HL-60 (cell line): ENCODE measurements around the gene CHKB.

Source experiments
- GABPA ChIP-seq: IDR thresholded peaks from 2 replicates; pipeline ENCODE4 v1.6.1; 2012; ENCODE audit warnings: low read depth
- POLR2AphosphoS5 ChIP-seq: IDR thresholded peaks from 2 replicates; pipeline ENCODE4 v1.6.1; 2012; ENCODE audit warnings: low read depth
- REST ChIP-seq: IDR thresholded peaks from 2 replicates; pipeline ENCODE4 v1.6.1; 2012; ENCODE audit warnings: low read depth; ENCODE audit not compliant: insufficient replicate concordance
- SPI1 ChIP-seq: IDR thresholded peaks from 2 replicates; pipeline ENCODE4 v1.6.1; 2012; ENCODE audit warnings: low read depth, mild to moderate bottlenecking, borderline replicate concordance
- TF ChIP-seq, protein P1 (sequence below): IDR thresholded peaks from one replicate; pipeline ENCODE4 v1.5.1; 2011; ENCODE audit warnings: low read length, control low read depth, inconsistent platforms; ENCODE audit not compliant: insufficient read depth

DNA sequence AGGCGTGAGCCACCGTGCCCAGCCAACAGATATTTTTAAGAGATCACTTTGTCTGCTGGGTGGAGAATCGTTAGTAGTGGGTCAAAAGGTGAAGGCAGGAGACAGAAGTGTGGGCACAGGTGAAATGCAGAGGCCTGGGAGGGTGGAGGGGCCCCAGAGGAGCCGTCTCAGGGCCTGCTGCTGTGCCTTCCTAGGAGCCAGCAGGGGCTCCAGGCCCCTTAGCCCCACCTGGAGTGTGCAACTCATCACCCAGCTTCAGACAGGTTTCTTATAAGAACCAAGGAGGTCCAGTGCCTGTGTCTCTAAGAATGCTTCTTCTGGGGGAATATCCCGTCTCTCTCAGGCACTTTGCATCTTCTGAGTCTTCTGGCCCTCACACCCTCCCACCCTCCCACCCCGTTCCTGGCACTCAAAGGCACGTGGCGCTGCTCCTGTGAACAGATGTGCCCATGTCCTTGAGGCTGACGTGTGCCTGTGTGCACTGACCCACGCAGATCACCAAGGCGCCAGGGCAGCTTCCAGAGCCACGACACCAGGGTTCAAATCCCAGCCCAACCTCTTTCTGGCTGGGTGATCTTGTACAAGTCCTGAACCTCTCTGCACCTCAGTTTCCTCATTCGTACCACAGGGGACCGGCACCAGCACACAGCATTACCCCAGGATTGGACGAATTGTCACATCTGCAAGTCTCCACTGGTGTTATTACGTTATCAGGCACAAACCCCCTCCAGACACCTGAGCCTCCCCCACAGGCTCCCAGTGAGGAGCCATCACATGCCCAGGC, 41.9 kb upstream of the CHKB start:
- TF ChIP-seq, protein P1, sequence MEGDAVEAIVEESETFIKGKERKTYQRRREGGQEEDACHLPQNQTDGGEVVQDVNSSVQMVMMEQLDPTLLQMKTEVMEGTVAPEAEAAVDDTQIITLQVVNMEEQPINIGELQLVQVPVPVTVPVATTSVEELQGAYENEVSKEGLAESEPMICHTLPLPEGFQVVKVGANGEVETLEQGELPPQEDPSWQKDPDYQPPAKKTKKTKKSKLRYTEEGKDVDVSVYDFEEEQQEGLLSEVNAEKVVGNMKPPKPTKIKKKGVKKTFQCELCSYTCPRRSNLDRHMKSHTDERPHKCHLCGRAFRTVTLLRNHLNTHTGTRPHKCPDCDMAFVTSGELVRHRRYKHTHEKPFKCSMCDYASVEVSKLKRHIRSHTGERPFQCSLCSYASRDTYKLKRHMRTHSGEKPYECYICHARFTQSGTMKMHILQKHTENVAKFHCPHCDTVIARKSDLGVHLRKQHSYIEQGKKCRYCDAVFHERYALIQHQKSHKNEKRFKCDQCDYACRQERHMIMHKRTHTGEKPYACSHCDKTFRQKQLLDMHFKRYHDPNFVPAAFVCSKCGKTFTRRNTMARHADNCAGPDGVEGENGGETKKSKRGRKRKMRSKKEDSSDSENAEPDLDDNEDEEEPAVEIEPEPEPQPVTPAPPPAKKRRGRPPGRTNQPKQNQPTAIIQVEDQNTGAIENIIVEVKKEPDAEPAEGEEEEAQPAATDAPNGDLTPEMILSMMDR = no peak
- TF ChIP-seq POLR2AphosphoS5 (no peak), REST (no peak), GABPA (no peak), SPI1 (no peak)
